ENCODE results near the gene SCAI. TPM values are rescaled to one million over a fixed set of nuclear protein-coding genes. Genes with fewer than 3 reads are reported as not detected.
A peak's percentile ranks its signal among the peaks of the same experiment; 100 is the strongest.

Gene SCAI
- total and polyA plus RNA-seq, 2 experiments from 2014 or later: 13.3 to 35.0 TPM

DNA sequence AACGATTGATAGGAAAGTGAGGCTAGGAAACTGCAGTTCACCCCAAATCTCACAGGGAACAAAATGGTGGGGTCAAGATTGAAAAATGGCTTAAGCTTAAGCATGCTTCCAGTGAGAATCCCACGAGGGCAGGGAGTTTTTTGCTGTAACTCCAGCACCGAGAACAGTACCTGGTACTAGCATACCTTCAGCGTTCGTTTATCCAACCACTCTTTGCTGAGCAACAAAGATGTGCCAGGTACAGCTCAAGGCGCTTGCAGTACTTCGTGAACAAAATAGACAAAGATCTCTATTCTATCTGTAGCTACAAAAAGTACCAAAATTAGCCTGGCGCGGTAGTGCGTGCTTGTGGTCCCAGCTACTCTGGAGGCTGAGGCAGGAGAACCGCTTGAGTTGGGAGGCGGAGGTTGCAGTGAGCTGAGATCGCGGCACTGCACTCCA is 47.1 kb upstream of the SCAI start:
- peak overlapping the region; percentile 95 for H3K27ac Mint-ChIP-seq
- TF ChIP-seq ZNF114 (CRISPR knock-in tag; IDR thresholded peaks at IDR 0.05): no peak
- TF ChIP-seq POLR2AphosphoS5 (IDR thresholded peaks at IDR 0.05; ENCODE audit: low read depth): no peak
- no peak for TF ChIP-seq NANOG (IDR thresholded peaks at IDR 0.05; ENCODE audit: borderline replicate concordance)
- TF ChIP-seq, protein P1, sequence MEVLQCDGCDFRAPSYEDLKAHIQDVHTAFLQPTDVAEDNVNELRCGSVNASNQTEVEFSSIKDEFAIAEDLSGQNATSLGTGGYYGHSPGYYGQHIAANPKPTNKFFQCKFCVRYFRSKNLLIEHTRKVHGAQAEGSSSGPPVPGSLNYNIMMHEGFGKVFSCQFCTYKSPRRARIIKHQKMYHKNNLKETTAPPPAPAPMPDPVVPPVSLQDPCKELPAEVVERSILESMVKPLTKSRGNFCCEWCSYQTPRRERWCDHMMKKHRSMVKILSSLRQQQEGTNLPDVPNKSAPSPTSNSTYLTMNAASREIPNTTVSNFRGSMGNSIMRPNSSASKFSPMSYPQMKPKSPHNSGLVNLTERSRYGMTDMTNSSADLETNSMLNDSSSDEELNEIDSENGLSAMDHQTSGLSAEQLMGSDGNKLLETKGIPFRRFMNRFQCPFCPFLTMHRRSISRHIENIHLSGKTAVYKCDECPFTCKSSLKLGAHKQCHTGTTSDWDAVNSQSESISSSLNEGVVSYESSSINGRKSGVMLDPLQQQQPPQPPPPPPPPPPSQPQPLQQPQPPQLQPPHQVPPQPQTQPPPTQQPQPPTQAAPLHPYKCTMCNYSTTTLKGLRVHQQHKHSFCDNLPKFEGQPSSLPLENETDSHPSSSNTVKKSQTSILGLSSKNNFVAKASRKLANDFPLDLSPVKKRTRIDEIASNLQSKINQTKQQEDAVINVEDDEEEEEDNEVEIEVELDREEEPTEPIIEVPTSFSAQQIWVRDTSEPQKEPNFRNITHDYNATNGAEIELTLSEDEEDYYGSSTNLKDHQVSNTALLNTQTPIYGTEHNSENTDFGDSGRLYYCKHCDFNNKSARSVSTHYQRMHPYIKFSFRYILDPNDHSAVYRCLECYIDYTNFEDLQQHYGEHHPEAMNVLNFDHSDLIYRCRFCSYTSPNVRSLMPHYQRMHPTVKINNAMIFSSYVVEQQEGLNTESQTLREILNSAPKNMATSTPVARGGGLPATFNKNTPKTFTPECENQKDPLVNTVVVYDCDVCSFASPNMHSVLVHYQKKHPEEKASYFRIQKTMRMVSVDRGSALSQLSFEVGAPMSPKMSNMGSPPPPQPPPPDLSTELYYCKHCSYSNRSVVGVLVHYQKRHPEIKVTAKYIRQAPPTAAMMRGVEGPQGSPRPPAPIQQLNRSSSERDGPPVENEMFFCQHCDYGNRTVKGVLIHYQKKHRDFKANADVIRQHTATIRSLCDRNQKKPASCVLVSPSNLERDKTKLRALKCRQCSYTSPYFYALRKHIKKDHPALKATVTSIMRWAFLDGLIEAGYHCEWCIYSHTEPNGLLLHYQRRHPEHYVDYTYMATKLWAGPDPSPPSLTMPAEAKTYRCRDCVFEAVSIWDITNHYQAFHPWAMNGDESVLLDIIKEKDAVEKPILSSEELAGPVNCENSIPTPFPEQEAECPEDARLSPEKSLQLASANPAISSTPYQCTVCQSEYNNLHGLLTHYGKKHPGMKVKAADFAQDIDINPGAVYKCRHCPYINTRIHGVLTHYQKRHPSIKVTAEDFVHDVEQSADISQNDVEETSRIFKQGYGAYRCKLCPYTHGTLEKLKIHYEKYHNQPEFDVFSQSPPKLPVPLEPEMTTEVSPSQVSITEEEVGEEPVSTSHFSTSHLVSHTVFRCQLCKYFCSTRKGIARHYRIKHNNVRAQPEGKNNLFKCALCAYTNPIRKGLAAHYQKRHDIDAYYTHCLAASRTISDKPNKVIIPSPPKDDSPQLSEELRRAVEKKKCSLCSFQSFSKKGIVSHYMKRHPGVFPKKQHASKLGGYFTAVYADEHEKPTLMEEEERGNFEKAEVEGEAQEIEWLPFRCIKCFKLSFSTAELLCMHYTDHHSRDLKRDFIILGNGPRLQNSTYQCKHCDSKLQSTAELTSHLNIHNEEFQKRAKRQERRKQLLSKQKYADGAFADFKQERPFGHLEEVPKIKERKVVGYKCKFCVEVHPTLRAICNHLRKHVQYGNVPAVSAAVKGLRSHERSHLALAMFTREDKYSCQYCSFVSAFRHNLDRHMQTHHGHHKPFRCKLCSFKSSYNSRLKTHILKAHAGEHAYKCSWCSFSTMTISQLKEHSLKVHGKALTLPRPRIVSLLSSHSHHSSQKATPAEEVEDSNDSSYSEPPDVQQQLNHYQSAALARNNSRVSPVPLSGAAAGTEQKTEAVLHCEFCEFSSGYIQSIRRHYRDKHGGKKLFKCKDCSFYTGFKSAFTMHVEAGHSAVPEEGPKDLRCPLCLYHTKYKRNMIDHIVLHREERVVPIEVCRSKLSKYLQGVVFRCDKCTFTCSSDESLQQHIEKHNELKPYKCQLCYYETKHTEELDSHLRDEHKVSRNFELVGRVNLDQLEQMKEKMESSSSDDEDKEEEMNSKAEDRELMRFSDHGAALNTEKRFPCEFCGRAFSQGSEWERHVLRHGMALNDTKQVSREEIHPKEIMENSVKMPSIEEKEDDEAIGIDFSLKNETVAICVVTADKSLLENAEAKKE (CRISPR knock-in tag; IDR thresholded peaks at IDR 0.05): no peak
- no peak for TF ChIP-seq STAT1 (IDR thresholded peaks at IDR 0.05; ENCODE audit: unreplicated experiment)
- TF ChIP-seq, protein P2, sequence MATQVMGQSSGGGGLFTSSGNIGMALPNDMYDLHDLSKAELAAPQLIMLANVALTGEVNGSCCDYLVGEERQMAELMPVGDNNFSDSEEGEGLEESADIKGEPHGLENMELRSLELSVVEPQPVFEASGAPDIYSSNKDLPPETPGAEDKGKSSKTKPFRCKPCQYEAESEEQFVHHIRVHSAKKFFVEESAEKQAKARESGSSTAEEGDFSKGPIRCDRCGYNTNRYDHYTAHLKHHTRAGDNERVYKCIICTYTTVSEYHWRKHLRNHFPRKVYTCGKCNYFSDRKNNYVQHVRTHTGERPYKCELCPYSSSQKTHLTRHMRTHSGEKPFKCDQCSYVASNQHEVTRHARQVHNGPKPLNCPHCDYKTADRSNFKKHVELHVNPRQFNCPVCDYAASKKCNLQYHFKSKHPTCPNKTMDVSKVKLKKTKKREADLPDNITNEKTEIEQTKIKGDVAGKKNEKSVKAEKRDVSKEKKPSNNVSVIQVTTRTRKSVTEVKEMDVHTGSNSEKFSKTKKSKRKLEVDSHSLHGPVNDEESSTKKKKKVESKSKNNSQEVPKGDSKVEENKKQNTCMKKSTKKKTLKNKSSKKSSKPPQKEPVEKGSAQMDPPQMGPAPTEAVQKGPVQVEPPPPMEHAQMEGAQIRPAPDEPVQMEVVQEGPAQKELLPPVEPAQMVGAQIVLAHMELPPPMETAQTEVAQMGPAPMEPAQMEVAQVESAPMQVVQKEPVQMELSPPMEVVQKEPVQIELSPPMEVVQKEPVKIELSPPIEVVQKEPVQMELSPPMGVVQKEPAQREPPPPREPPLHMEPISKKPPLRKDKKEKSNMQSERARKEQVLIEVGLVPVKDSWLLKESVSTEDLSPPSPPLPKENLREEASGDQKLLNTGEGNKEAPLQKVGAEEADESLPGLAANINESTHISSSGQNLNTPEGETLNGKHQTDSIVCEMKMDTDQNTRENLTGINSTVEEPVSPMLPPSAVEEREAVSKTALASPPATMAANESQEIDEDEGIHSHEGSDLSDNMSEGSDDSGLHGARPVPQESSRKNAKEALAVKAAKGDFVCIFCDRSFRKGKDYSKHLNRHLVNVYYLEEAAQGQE (IDR thresholded peaks at IDR 0.05; ENCODE audit: unreplicated experiment): no peak
- TF ChIP-seq EZH2 (IDR thresholded peaks at IDR 0.05; ENCODE audit: low read depth, unreplicated experiment): no peak
- no peak for TF ChIP-seq EZH2phosphoT487 (IDR thresholded peaks at IDR 0.05; ENCODE audit: unreplicated experiment)
- no peak for TF ChIP-seq JUNB (IDR thresholded peaks at IDR 0.05; ENCODE audit: unreplicated experiment)
- no peak for TF ChIP-seq CREB1 (CRISPR knock-in tag; IDR thresholded peaks at IDR 0.05; ENCODE audit: low read depth)
- ATAC-seq: no peak

More for the DNA sequence above, 47.1 kb upstream of the SCAI start:
- H3K4me1 Mint-ChIP-seq: peaks cover 7% of the 10 kb centered on the region; the same call in 2 of the 3 replicates
- H3K27ac ChIP-seq (ENCODE audit: low read depth): peak overlapping the region; percentile 93
- peak overlapping the region; percentile 96 for H3K4me2 ChIP-seq
- peaks cover 41% of the 10 kb centered on the region for H3K79me2 ChIP-seq (replicated peaks; ENCODE audit: insufficient read depth)
- no peaks in the 10 kb centered on the region for H3K9me2 ChIP-seq (ENCODE audit: insufficient read depth)
- peaks cover 6% of the 10 kb centered on the region; the same call in 1 of the 2 replicates for H3F3A ChIP-seq (replicated peaks; ENCODE audit: low read depth)
- no peaks in the 10 kb centered on the region for H3K9me3 Mint-ChIP-seq
- peak; percentile 41 for DNase-seq (ENCODE audit: low spot score)
- H3K27me3 Mint-ChIP-seq (ENCODE audit: insufficient read depth, low read depth, poor library complexity): peaks cover 10% of the 10 kb centered on the region
- peaks cover 4% of the 10 kb centered on the region; the same call in 1 of the 2 replicates for H3K4me1 ChIP-seq (ENCODE audit: insufficient read depth)
- H3K4me3 Mint-ChIP-seq: peak overlapping the region; percentile 95
- H3K4me3 ChIP-seq: peak overlapping the region; percentile 96
- no peaks in the 10 kb centered on the region for H3K36me3 ChIP-seq (ENCODE audit: insufficient read depth)
- H3K36me3 Mint-ChIP-seq (ENCODE audit: low read depth): no peaks in the 10 kb centered on the region
- H4K20me1 ChIP-seq (replicated peaks; ENCODE audit: insufficient read depth): peaks cover 27% of the 10 kb centered on the region
- no peaks in the 10 kb centered on the region for H3K27me3 ChIP-seq (ENCODE audit: insufficient read depth)
- H2AFZ ChIP-seq: peak overlapping the region; percentile 99
